Measurements from ENCODE around the gene SLC25A23.

DNA sequence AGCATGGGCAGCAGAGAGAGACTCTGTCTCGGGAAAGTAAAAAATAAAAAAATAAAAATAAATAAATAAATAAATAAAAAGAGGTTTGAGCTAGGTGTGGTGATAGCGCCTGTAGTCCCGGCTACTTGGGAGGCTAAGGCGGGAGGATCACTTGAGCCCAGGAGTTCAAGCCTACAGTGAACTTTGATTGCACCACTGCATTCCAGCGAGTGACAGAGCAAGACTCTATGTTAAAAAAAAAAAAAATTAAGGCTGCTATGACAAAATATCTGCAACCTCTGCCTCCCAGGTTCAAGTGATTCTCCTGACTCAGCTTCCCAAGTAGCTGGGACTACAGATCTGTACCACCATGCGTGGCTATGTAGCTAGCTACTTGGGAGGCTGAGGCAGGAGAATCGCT lies 25.2 kb upstream of the SLC25A23 start:
- TF ChIP-seq, protein P1, sequence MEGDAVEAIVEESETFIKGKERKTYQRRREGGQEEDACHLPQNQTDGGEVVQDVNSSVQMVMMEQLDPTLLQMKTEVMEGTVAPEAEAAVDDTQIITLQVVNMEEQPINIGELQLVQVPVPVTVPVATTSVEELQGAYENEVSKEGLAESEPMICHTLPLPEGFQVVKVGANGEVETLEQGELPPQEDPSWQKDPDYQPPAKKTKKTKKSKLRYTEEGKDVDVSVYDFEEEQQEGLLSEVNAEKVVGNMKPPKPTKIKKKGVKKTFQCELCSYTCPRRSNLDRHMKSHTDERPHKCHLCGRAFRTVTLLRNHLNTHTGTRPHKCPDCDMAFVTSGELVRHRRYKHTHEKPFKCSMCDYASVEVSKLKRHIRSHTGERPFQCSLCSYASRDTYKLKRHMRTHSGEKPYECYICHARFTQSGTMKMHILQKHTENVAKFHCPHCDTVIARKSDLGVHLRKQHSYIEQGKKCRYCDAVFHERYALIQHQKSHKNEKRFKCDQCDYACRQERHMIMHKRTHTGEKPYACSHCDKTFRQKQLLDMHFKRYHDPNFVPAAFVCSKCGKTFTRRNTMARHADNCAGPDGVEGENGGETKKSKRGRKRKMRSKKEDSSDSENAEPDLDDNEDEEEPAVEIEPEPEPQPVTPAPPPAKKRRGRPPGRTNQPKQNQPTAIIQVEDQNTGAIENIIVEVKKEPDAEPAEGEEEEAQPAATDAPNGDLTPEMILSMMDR (IDR thresholded peaks at IDR 0.05): no peak
- TF ChIP-seq POLR2A (IDR thresholded peaks at IDR 0.05): no peak
- TF ChIP-seq EP300 (IDR thresholded peaks at IDR 0.05): no peak

All from ovary (tissue), 3 donors.